ENCODE data around the gene OPN1SW.

Gene OPN1SW

GRCh38 chr7:128726059-128726736, 49.4 kb downstream of the OPN1SW start:
- no peak overlapping the region for H3K4me3 ChIP-seq (ENCODE audit: insufficient read depth, low read depth, low read length)
- WGBS, 2 experiments: 89 to 92% methylated on average over 8 of the region's 8 CpGs
- no peaks in the 10 kb centered on the region for H3K27me3 ChIP-seq (ENCODE audit: control insufficient read depth, insufficient read depth, low read length, poor library complexity, severe bottlenecking)
- H3K27ac ChIP-seq (ENCODE audit: insufficient read depth, low read depth, low read length, poor library complexity, severe bottlenecking): no peak overlapping the region
- no peaks in the 10 kb centered on the region for H3K9me3 ChIP-seq (ENCODE audit: control insufficient read depth, low read length)
- H3K4me1 ChIP-seq (ENCODE audit: control insufficient read depth, insufficient read depth, low read length): no peaks in the 10 kb centered on the region
- H3K36me3 ChIP-seq (ENCODE audit: control insufficient read depth, insufficient read depth, low read length): no peaks in the 10 kb centered on the region

- Histone ChIP-seq H3K27me3 (ENCODE audit: control insufficient read depth, insufficient read depth, low read length, poor library complexity, severe bottlenecking) (no peaks in the 10 kb centered on the region), H3K4me3 (ENCODE audit: insufficient read depth, low read depth, low read length) (no peak overlapping the region), H3K27ac (ENCODE audit: insufficient read depth, low read depth, low read length, poor library complexity, severe bottlenecking) (no peak overlapping the region), H3K36me3 (ENCODE audit: control insufficient read depth, insufficient read depth, low read length) (no peaks in the 10 kb centered on the region), H3K4me1 (ENCODE audit: control insufficient read depth, insufficient read depth, low read length) (no peaks in the 10 kb centered on the region), H3K9me3 (ENCODE audit: control insufficient read depth, low read length) (no peaks in the 10 kb centered on the region)
- WGBS, 2 experiments: 98 to 100% methylated on average over 2 of the region's 2 CpGs
Observed at GRCh38 chr7:128725531-128725930, 50.1 kb downstream of the OPN1SW start.

- Histone ChIP-seq H3K27ac (ENCODE audit: insufficient read depth, low read depth, low read length, poor library complexity, severe bottlenecking) (no peak overlapping the region), H3K9me3 (ENCODE audit: control insufficient read depth, low read length) (no peaks in the 10 kb centered on the region), H3K4me3 (ENCODE audit: insufficient read depth, low read depth, low read length) (no peak overlapping the region), H3K36me3 (ENCODE audit: control insufficient read depth, insufficient read depth, low read length) (no peaks in the 10 kb centered on the region), H3K27me3 (ENCODE audit: control insufficient read depth, insufficient read depth, low read length, poor library complexity, severe bottlenecking) (no peaks in the 10 kb centered on the region), H3K4me1 (ENCODE audit: control insufficient read depth, insufficient read depth, low read length) (no peaks in the 10 kb centered on the region)
- 94 to 95% methylated on average over 5 of the region's 5 CpGs for WGBS, 2 experiments
Observed at GRCh38 chr7:128724743-128725142, 50.9 kb downstream of the OPN1SW start.
